Measurements from ENCODE around the gene CITED4. TPM values are rescaled to one million over a fixed set of nuclear protein-coding genes. Genes with fewer than 3 reads are reported as not detected.
A peak's percentile ranks its signal among the peaks of the same experiment; 100 is the strongest.
"Not testable (repeated sequence)": the region's sequence is repeated elsewhere in the genome, so short reads cannot be mapped to it uniquely, and the experiment has no call there.

Gene CITED4
- total RNA-seq, 2 experiments from 2014 or later: 6.7 to 7.4 TPM

DNA sequence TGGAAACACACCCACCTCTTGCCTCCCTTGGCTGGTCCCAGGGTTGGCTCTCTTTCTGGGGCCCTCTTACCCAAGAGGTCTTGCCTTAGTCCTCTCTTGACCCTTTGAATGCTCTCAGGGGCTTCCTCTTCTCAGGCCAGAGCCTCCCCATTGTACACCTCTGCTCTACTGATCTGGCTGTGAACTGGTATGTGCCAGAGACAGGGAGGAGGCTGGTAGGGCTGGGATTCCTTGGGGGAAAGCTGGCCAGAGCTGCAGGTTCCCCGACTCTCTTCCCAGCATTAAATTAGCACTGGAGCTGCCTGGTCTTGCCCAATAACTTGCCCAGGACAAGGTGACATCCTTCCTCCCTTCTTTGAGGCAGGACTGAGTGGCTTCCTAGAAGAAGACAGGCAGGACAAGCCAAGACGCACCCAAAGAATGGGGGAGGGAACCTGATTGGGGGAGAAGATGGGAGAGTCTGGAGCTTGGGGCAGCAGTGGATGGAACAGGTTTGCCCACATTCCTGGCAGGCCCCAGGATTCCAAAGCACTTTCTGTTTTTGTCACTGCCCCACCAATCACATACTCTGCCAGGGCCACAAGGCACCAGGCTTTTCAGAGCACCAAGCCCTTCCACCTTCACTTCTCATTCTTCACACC is 37.2 kb upstream of the CITED4 start:
- DNase-seq (no peak), ATAC-seq (no peak)
- peaks cover 3% of the 10 kb centered on the region for H3K36me3 Mint-ChIP-seq (ENCODE audit: low read depth)
- no peaks in the 10 kb centered on the region for H3K27me3 Mint-ChIP-seq
- no peak overlapping the region for H3K4me3 Mint-ChIP-seq
- H3K9me3 Mint-ChIP-seq: peaks cover 11% of the 10 kb centered on the region
- peaks cover 12% of the 10 kb centered on the region for H3K4me1 Mint-ChIP-seq (ENCODE audit: low read depth)
- H3K27ac Mint-ChIP-seq: no peak overlapping the region
- intact Hi-C loops (cut with micrococcal nuclease): no loop called here
- CTCF ChIA-PET: no interaction called here
- TF ChIP-seq, protein P1, sequence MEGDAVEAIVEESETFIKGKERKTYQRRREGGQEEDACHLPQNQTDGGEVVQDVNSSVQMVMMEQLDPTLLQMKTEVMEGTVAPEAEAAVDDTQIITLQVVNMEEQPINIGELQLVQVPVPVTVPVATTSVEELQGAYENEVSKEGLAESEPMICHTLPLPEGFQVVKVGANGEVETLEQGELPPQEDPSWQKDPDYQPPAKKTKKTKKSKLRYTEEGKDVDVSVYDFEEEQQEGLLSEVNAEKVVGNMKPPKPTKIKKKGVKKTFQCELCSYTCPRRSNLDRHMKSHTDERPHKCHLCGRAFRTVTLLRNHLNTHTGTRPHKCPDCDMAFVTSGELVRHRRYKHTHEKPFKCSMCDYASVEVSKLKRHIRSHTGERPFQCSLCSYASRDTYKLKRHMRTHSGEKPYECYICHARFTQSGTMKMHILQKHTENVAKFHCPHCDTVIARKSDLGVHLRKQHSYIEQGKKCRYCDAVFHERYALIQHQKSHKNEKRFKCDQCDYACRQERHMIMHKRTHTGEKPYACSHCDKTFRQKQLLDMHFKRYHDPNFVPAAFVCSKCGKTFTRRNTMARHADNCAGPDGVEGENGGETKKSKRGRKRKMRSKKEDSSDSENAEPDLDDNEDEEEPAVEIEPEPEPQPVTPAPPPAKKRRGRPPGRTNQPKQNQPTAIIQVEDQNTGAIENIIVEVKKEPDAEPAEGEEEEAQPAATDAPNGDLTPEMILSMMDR (IDR thresholded peaks at IDR 0.05): no peak
- POLR2A ChIA-PET: no interaction called here

DNA sequence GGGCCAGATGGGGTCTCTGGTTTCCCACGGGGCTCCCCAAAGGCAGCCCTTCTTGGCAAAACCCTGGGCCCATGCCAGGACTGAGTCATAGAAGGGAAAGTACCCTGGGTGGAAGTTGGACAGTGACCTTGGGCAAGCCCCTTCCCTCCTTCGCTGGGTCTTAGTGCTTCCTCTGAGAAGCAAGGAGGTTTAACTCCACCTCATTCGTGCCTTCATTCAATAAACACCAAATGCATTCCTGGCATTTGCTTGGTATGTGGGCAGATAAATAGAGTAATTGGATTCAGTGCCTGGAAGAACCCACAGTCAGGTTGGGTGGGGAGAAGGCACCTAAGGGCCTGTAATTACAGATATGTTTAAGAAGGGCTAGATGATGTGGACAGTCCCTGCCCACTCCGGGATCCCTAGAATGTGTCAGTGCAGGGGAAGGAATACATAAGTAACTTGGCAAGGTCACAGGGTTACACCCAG is 36.3 kb upstream of the CITED4 start:
- CTCF ChIA-PET: no interaction called here
- H3K27me3 Mint-ChIP-seq: no peaks in the 10 kb centered on the region
- peak; percentile 55 for DNase-seq
- H3K27ac Mint-ChIP-seq: no peak overlapping the region
- H3K9me3 Mint-ChIP-seq: peaks cover 19% of the 10 kb centered on the region
- TF ChIP-seq, protein P1 (IDR thresholded peaks at IDR 0.05): no peak
- H3K4me1 Mint-ChIP-seq (ENCODE audit: low read depth): peaks cover 12% of the 10 kb centered on the region
- intact Hi-C loops (cut with micrococcal nuclease): no loop called here
- POLR2A ChIA-PET: no interaction called here
- H3K36me3 Mint-ChIP-seq (ENCODE audit: low read depth): peaks cover 3% of the 10 kb centered on the region
- ATAC-seq: peak; percentile 48
- no peak overlapping the region for H3K4me3 Mint-ChIP-seq

DNA sequence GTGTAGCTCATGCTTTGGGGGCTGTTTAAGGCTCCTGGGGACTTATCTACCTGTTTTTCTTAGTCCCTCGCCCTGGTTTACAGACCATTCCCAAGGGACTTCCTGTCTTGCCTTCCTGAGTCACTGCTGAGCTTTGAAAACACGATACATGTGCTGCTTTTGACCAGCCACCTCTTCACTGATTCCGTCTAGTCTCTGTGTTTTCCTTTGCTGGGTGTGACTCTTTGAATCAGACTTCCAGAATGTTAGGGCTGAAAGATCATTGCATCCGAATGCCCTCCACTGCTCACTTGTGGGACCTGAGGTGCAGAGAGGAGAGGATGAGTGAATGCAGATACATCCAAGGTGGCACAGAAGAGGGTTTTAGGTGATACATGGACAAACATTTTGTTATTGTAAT is 35.4 kb upstream of the CITED4 start:
- H3K9me3 Mint-ChIP-seq: peaks cover 24% of the 10 kb centered on the region
- intact Hi-C loops (cut with micrococcal nuclease): no loop called here
- H3K27me3 Mint-ChIP-seq: no peaks in the 10 kb centered on the region
- POLR2A ChIA-PET: no interaction called here
- DNase-seq: no peak
- no peak overlapping the region for H3K4me3 Mint-ChIP-seq
- TF ChIP-seq, protein P1 (IDR thresholded peaks at IDR 0.05): no peak
- ATAC-seq: no peak
- peaks cover 12% of the 10 kb centered on the region for H3K4me1 Mint-ChIP-seq (ENCODE audit: low read depth)
- peaks cover 3% of the 10 kb centered on the region for H3K36me3 Mint-ChIP-seq (ENCODE audit: low read depth)
- no peak overlapping the region for H3K27ac Mint-ChIP-seq
- CTCF ChIA-PET: no interaction called here

DNA sequence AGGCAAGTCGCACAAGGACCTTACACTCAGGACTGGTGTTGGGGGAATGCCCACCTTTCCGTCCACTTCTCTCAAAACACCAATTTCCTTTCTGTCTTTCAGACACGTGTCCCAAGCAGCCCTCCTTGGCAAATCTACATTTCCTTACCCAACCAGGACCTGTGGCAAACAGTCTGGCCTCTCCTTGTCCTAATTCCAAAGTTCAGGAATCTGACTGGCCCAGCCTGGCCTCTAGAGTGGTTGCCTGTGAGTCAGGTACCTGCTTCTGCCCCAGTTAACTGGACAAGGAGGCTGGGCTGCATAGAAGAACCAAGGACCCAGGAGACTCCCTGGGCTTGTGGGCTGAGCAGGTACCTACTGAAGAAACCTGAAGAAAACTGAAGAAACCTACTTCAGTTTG is 34.3 kb upstream of the CITED4 start:
- H3K27me3 Mint-ChIP-seq: peaks cover under 1% of the 10 kb centered on the region
- H3K36me3 Mint-ChIP-seq (ENCODE audit: low read depth): peaks cover 3% of the 10 kb centered on the region
- ATAC-seq: no peak
- DNase-seq: no peak
- H3K9me3 Mint-ChIP-seq: peaks cover 24% of the 10 kb centered on the region
- H3K4me3 Mint-ChIP-seq: no peak overlapping the region
- POLR2A ChIA-PET: no interaction called here
- peaks cover 12% of the 10 kb centered on the region for H3K4me1 Mint-ChIP-seq (ENCODE audit: low read depth)
- TF ChIP-seq, protein P1 (IDR thresholded peaks at IDR 0.05): no peak
- CTCF ChIA-PET: no interaction called here
- no peak overlapping the region for H3K27ac Mint-ChIP-seq
- intact Hi-C loops (cut with micrococcal nuclease): no loop called here

DNA sequence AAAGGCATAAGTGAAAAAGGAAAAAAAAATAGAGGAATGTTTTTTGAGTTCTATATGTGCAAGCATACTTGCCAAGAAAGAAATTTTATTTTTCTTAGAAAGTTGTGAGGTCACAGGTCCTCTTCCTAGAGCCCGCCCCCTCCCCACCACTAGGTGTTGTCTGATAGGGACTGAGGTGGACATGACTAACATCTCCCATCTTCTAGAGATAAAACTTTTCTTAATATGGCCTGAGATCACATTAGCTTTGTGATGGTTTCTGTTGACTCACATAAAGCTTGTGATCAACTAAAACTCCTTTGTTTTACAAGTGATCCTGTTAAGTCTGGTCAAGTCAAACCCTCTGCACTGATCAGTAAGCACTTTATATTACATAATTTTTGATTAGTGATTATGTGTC is 33.4 kb upstream of the CITED4 start:
- TF ChIP-seq, protein P1 (IDR thresholded peaks at IDR 0.05): no peak
- Mint-ChIP-seq H3K4me1 (ENCODE audit: low read depth) (peaks cover 12% of the 10 kb centered on the region), H3K27me3 (peaks cover 2% of the 10 kb centered on the region), H3K9me3 (peaks cover 24% of the 10 kb centered on the region), H3K4me3 (no peak overlapping the region), H3K27ac (peak overlapping the region; percentile 31), H3K36me3 (ENCODE audit: low read depth) (peaks cover 3% of the 10 kb centered on the region)
- POLR2A ChIA-PET: no interaction called here
- DNase-seq (peak; percentile 76), ATAC-seq (peak; percentile 91)
- intact Hi-C loops (cut with micrococcal nuclease): no loop called here
- CTCF ChIA-PET: no interaction called here

- intact Hi-C loops (cut with micrococcal nuclease); H3K4me3 Mint-ChIP-seq; H3K27me3 Mint-ChIP-seq; ATAC-seq; CTCF ChIA-PET; H3K36me3 Mint-ChIP-seq (ENCODE audit: low read depth); DNase-seq; POLR2A ChIA-PET: not testable (repeated sequence)
- peak overlapping the region; percentile 31 for H3K27ac Mint-ChIP-seq
- peaks cover 24% of the 10 kb centered on the region for H3K9me3 Mint-ChIP-seq
- peaks cover 12% of the 10 kb centered on the region for H3K4me1 Mint-ChIP-seq (ENCODE audit: low read depth)
These were observed 32.7 kb upstream of the CITED4 start for GRCh38 chr1:40894858-40895257.
